IMR-90 (cell line): ENCODE data around the gene SLC9A1. TPM values are rescaled to one million over a fixed set of nuclear protein-coding genes. Genes with fewer than 3 reads are reported as not detected.

Experiments used
- ATAC-seq: fragments of 200-7000 bp; cut with Tn5 transposase; 2 replicates; pipeline ENCODE4 v1.9.1; 2020; ENCODE audit warnings: low read depth, mild to moderate bottlenecking, moderate library complexity
- BruUV-seq: library from RNA; stranded (reverse); fragments of 400-500 nt; replicated peaks from 2 replicates; lab custom pipeline; 2021; lab: Mats Ljungman, UMichigan
- CTCF ChIA-PET: fragments of 300-600 bp; formaldehyde crosslinking; extraction: SDS; loops from one replicate; lab custom pipeline; 2021; ENCODE audit warnings: antibody characterized with exemption; lab: Yijun Ruan, JAX
- POLR2A ChIA-PET: fragments of 300-600 bp; sonication (Branson Sonifier 250); formaldehyde crosslinking; loops from one replicate; lab custom pipeline; 2022; ENCODE audit warnings: antibody characterized with exemption; ENCODE audit not compliant: unreplicated experiment; lab: Charles Lee
- DNase-seq: peaks from one replicate; pipeline ENCODE4 v3.0.0; 2013
- H2AFZ ChIP-seq: replicated peaks from 2 replicates; pipeline ENCODE3; 2013; ENCODE audit warnings: low read length, mild to moderate bottlenecking; ENCODE audit not compliant: poor library complexity
- H2AK5ac ChIP-seq: 2 replicates; pipeline ENCODE4 v1.6.1; 2013; ENCODE audit warnings: low read depth, low read length, inconsistent platforms
- H2AK9ac ChIP-seq: replicated peaks from 2 replicates; pipeline ENCODE3; 2013; ENCODE audit warnings: mild to moderate bottlenecking, low read depth, low read length, moderate library complexity; ENCODE audit not compliant: poor library complexity
- H2BK120ac ChIP-seq: 2 replicates; pipeline ENCODE4 v1.6.1; 2013; ENCODE audit warnings: low read depth, low read length, inconsistent platforms
- H2BK15ac ChIP-seq: 3 replicates; pipeline ENCODE4 v1.6.1; 2013; ENCODE audit warnings: low read depth, low read length, inconsistent platforms
- H2BK20ac ChIP-seq: 2 replicates; pipeline ENCODE4 v1.6.1; 2013; ENCODE audit warnings: low read depth, mild to moderate bottlenecking, inconsistent platforms, low read length, moderate library complexity
- H2BK5ac ChIP-seq: 2 replicates; pipeline ENCODE4 v1.6.1; 2013; ENCODE audit warnings: mild to moderate bottlenecking, low read depth, low read length, inconsistent platforms; ENCODE audit not compliant: poor library complexity, severe bottlenecking
- H3K14ac ChIP-seq: replicated peaks from 2 replicates; pipeline ENCODE4 v1.6.1; 2013; ENCODE audit warnings: low read depth, low read length, inconsistent platforms
- H3K18ac ChIP-seq: 2 replicates; pipeline ENCODE4 v1.6.1; 2013; ENCODE audit warnings: low read depth, low read length, control low read depth
- H3K23ac ChIP-seq: 2 replicates; pipeline ENCODE4 v1.6.1; 2013; ENCODE audit warnings: low read depth, low read length, inconsistent platforms
- H3K27ac ChIP-seq: 2 replicates; pipeline ENCODE4 v1.5.1; 2013; ENCODE audit warnings: mild to moderate bottlenecking, control low read depth, low read length; ENCODE audit not compliant: insufficient read depth
- H3K27me3 ChIP-seq: 2 replicates; pipeline ENCODE4 v1.6.1; 2013; ENCODE audit warnings: low read length; ENCODE audit not compliant: control insufficient read depth, insufficient read depth
- H3K36me3 ChIP-seq: 2 replicates; pipeline ENCODE4 v1.6.1; 2013; ENCODE audit warnings: low read length, mixed read lengths; ENCODE audit not compliant: control insufficient read depth, insufficient read depth
- H3K4ac ChIP-seq: 2 replicates; pipeline ENCODE4 v1.6.1; 2013; ENCODE audit warnings: low read depth, low read length, inconsistent platforms
- H3K4me1 ChIP-seq: 2 replicates; pipeline ENCODE4 v1.6.1; 2013; ENCODE audit warnings: low read length, mixed read lengths; ENCODE audit not compliant: control insufficient read depth, insufficient read depth
- H3K4me2 ChIP-seq: 2 replicates; pipeline ENCODE4 v1.6.1; 2013; ENCODE audit warnings: low read depth, mild to moderate bottlenecking, control low read depth, low read length, moderate library complexity
- H3K4me3 ChIP-seq: 2 replicates; pipeline ENCODE4 v1.5.1; 2013; ENCODE audit warnings: low read depth, mild to moderate bottlenecking, control low read depth, low read length, moderate library complexity; ENCODE audit not compliant: insufficient read depth
- H3K56ac ChIP-seq: 2 replicates; pipeline ENCODE4 v1.6.1; 2013; ENCODE audit warnings: low read length, inconsistent platforms; ENCODE audit not compliant: insufficient read depth; ENCODE audit errors: extremely low read depth
- H3K79me1 ChIP-seq, 2 experiments: 2 replicates each; pipeline ENCODE4 v1.6.1; 2013; ENCODE audit warnings: low read length in 2 of 2, inconsistent platforms in 1 of 2, low read depth in 1 of 2
- H3K9ac ChIP-seq: 2 replicates; pipeline ENCODE4 v1.6.1; 2013; ENCODE audit warnings: low read depth, low read length, control low read depth
- H3K9me1 ChIP-seq: 2 replicates; pipeline ENCODE4 v1.6.1; 2013; ENCODE audit warnings: low read length, inconsistent platforms; ENCODE audit not compliant: insufficient read depth
- H3K9me3 ChIP-seq: 2 replicates; pipeline ENCODE4 v1.6.1; 2013; ENCODE audit warnings: low read length; ENCODE audit not compliant: control insufficient read depth, insufficient read depth
- H4K20me1 ChIP-seq: 2 replicates; pipeline ENCODE4 v1.6.1; 2013; ENCODE audit warnings: low read length, inconsistent platforms; ENCODE audit not compliant: insufficient read depth
- H4K5ac ChIP-seq: 2 replicates; pipeline ENCODE4 v1.6.1; 2013; ENCODE audit warnings: mild to moderate bottlenecking, low read depth, low read length, control low read depth
- H4K8ac ChIP-seq, 2 experiments: 2 replicates each; pipeline ENCODE4 v1.6.1; 2013; ENCODE audit warnings: low read depth in 2 of 2, low read length in 2 of 2, control low read depth in 1 of 2, inconsistent platforms in 1 of 2
- H4K91ac ChIP-seq: 2 replicates; pipeline ENCODE4 v1.6.1; 2013; ENCODE audit warnings: low read depth, low read length, inconsistent platforms; ENCODE audit not compliant: insufficient read depth
- BHLHE40 ChIP-seq: fragments of 150-350 bp; IDR thresholded peaks from 2 replicates; pipeline ENCODE4 v1.6.1; 2016; ENCODE audit warnings: mild to moderate bottlenecking, low read depth, low read length
- CEBPB ChIP-seq: IDR thresholded peaks from 2 replicates; pipeline ENCODE4 v1.6.1; 2012; ENCODE audit warnings: low read depth, low read length, improper control_type of control experiment
- CHD1 ChIP-seq: IDR thresholded peaks from 2 replicates; pipeline ENCODE4 v1.6.1; 2012; ENCODE audit warnings: low read depth, low read length, improper control_type of control experiment
- CTCF ChIP-seq: conservative IDR thresholded peaks from 2 replicates; pipeline ENCODE4 v1.5.1; 2012; ENCODE audit warnings: mild to moderate bottlenecking, low read depth, low read length, improper control_type of control experiment
- ELK1 ChIP-seq: fragments of 150-350 bp; IDR thresholded peaks from 2 replicates; pipeline ENCODE4 v1.6.1; 2016; ENCODE audit warnings: low read depth, mild to moderate bottlenecking, low read length, moderate library complexity, borderline replicate concordance
- FOS ChIP-seq: fragments of 150-350 bp; IDR thresholded peaks from 2 replicates; pipeline ENCODE4 v1.6.1; 2016; ENCODE audit warnings: low read depth, low read length
- MAFK ChIP-seq: IDR thresholded peaks from 2 replicates; pipeline ENCODE4 v1.6.1; 2012; ENCODE audit warnings: low read depth, low read length, improper control_type of control experiment
- MAZ ChIP-seq: IDR thresholded peaks from 2 replicates; pipeline ENCODE4 v1.6.1; 2012; ENCODE audit warnings: low read depth, mild to moderate bottlenecking, low read length, improper control_type of control experiment, moderate library complexity, borderline replicate concordance
- MXI1 ChIP-seq: IDR thresholded peaks from 2 replicates; pipeline ENCODE4 v1.6.1; 2012; ENCODE audit warnings: low read depth, mild to moderate bottlenecking, low read length, moderate library complexity, borderline replicate concordance
- NFE2L2 ChIP-seq: fragments of 150-350 bp; IDR thresholded peaks from 2 replicates; pipeline ENCODE4 v1.6.1; 2016; ENCODE audit warnings: low read depth, mild to moderate bottlenecking, low read length
- POLR2A ChIP-seq: IDR thresholded peaks from 2 replicates; pipeline ENCODE4 v1.6.1; 2012; ENCODE audit warnings: mild to moderate bottlenecking, low read depth, low read length
- RAD21 ChIP-seq: IDR thresholded peaks from 2 replicates; pipeline ENCODE4 v1.6.1; 2012; ENCODE audit warnings: low read length, improper control_type of control experiment
- RCOR1 ChIP-seq: IDR thresholded peaks from 2 replicates; pipeline ENCODE4 v1.6.1; 2012; ENCODE audit warnings: mild to moderate bottlenecking, low read length, improper control_type of control experiment; ENCODE audit not compliant: insufficient replicate concordance
- SMC3 ChIP-seq: fragments of 150-350 bp; IDR thresholded peaks from 2 replicates; pipeline ENCODE4 v1.6.1; 2016; ENCODE audit warnings: low read depth, mild to moderate bottlenecking, antibody characterized with exemption, low read length, moderate library complexity
- USF2 ChIP-seq: fragments of 150-350 bp; IDR thresholded peaks from 2 replicates; pipeline ENCODE4 v1.6.1; 2017; ENCODE audit warnings: mild to moderate bottlenecking, antibody characterized with exemption, low read length, low read depth
- WGBS, 2 experiments: methylation state at CpG; one replicate each; pipeline versions ENCODE4 v1.1.5 to v1.1.7; 2013; ENCODE audit warnings: missing lambda C conversion rate in 2 of 2; ENCODE audit not compliant: insufficient read length in 1 of 2; ENCODE audit errors: extremely low coverage in 2 of 2; 5-methylcytosine and 5-hydroxymethylcytosine counted together
- dilution Hi-C: fragments of 300-500 bp; cut with HindIII; formaldehyde crosslinking; loops from one replicate; pipeline ENCODE4 v1.14.3; 2018; ENCODE audit warnings: low sequenced_read_pairs; ENCODE audit not compliant: unreplicated experiment
- in situ Hi-C: fragments of 300-500 bp; cut with MboI; formaldehyde crosslinking; loops from 3 replicates; pipeline ENCODE4 v1.14.3; 2019; ENCODE audit warnings: low sequenced_read_pairs, inconsistent platforms, mixed read lengths
- intact Hi-C: fragments of 100-400 bp; cut with micrococcal nuclease; formaldehyde crosslinking; loops from 2 replicates; pipeline ENCODE4 v1.10.0; 2022
- polyA plus RNA-seq, 3 experiments: library from polyadenylated mRNA; depleted of rRNA; stranded (reverse); fragments of >200 nt; gene quantifications; 2 replicates each; pipeline ENCODE4 v1.2.3, GENCODE V29; 2012; ENCODE audit warnings: low replicate concordance in 1 of 3
- total RNA-seq: library from RNA; depleted of rRNA; stranded (reverse); fragments of >200 nt; gene quantifications from 2 replicates; pipeline ENCODE4 v1.2.3, GENCODE V29; 2012

Gene SLC9A1
- total and polyA plus RNA-seq, 2 of the 4 experiments (the other 2 are of a cell fraction), result 2.0 to 21.2 TPM

- in situ Hi-C loops, result no loop called here
- Histone ChIP-seq H4K5ac (no peak overlapping the region), H2BK5ac (no peak overlapping the region), H3K14ac (no peak overlapping the region), H3K4me3 (no peak overlapping the region), H3K18ac (no peak overlapping the region), H3K27ac (no peak overlapping the region), H4K8ac (no peak overlapping the region), H3K79me1 (no peaks in the 10 kb centered on the region), H3K9ac (no peak overlapping the region), H3K23ac (no peak overlapping the region), H2AK9ac (no peak overlapping the region), H2AK5ac (no peak overlapping the region), H3K4ac (no peak overlapping the region), H3K9me1 (peaks cover 6% of the 10 kb centered on the region; the same call in 1 of the 2 replicates), H3K36me3 (no peaks in the 10 kb centered on the region), H4K20me1 (no peaks in the 10 kb centered on the region), H3K4me2 (no peak overlapping the region), H3K56ac (no peak overlapping the region), H2AFZ (no peak overlapping the region), H2BK15ac (no peak overlapping the region), H2BK120ac (no peak overlapping the region), H3K27me3 (peaks cover 31% of the 10 kb centered on the region), H2BK20ac (no peak overlapping the region), H3K4me1 (no peaks in the 10 kb centered on the region), H4K91ac (no peak overlapping the region), H3K9me3 (peaks cover 5% of the 10 kb centered on the region)
- ChIA-PET CTCF (no interaction called here), POLR2A (no interaction called here)
- DNase-seq (no peak), ATAC-seq (no peak)
- no TSS peak for BruUV-seq
- intact Hi-C loops, result no loop called here
- dilution Hi-C loops, result no loop called here
- WGBS, 2 experiments, result 84% methylated on average over 3 of the region's 10 CpGs; no CpG with 5 or more reads in 1 of the 2 experiments
- TF ChIP-seq RCOR1, result no peak
- TF ChIP-seq NFE2L2, result no peak
- no peak for TF ChIP-seq ELK1
- no peak for TF ChIP-seq SMC3
- no peak for TF ChIP-seq FOS
- TF ChIP-seq CHD1, result no peak
- no peak for TF ChIP-seq BHLHE40
- no peak for TF ChIP-seq MXI1
- no peak for TF ChIP-seq CEBPB
- no peak for TF ChIP-seq MAFK
- no peak for TF ChIP-seq CTCF
- TF ChIP-seq RAD21, result no peak
- TF ChIP-seq MAZ, result no peak
- TF ChIP-seq USF2, result no peak
- no peak for TF ChIP-seq POLR2A
Observed at GRCh38 chr1:27087371-27088220, 67.3 kb downstream of the SLC9A1 start.
